Caco-2 (cell line): ENCODE results near the gene ZNF575. TPM values are rescaled to one million over a fixed set of nuclear protein-coding genes. Genes with fewer than 3 reads are reported as not detected.

Source experiments
- BruUV-seq: library from RNA; stranded (reverse); fragments of 400-500 nt; replicated peaks from 2 replicates; lab custom pipeline; 2021; lab: Mats Ljungman, UMichigan
- CTCF ChIA-PET: fragments of 300-600 bp; sonication (Branson Sonifier 250); formaldehyde crosslinking; loops from one replicate; lab custom pipeline; 2022; ENCODE audit warnings: antibody characterized with exemption; lab: Charles Lee
- POLR2A ChIA-PET: fragments of 300-600 bp; sonication (Branson Sonifier 250); formaldehyde crosslinking; loops from one replicate; lab custom pipeline; 2022; ENCODE audit warnings: antibody characterized with exemption; lab: Charles Lee
- DNase-seq, 2 experiments: peaks; one replicate each; pipeline versions ENCODE4 v3.0.0 to v3.0.0-alpha.2; 2020 to 2022
- H3K27me3 ChIP-seq: replicated peaks from 2 replicates; pipeline ENCODE4 v1.6.0; 2011; ENCODE audit warnings: low read length; ENCODE audit not compliant: control insufficient read depth, insufficient read depth
- H3K36me3 ChIP-seq: 2 replicates; pipeline ENCODE4 v1.5.1; 2011; ENCODE audit warnings: low read length; ENCODE audit not compliant: control insufficient read depth, insufficient read depth
- H3K4me1 ChIP-seq: fragments of 250-450 bp; sonication (Bioruptor Pico); 2 replicates; pipeline ENCODE4 v1.5.1; 2020; ENCODE audit warnings: mild to moderate bottlenecking
- H3K4me3 ChIP-seq: 2 replicates; pipeline ENCODE4 v1.5.1; 2011; ENCODE audit warnings: low read depth, mild to moderate bottlenecking, control low read depth, low read length
- H3K9me3 ChIP-seq: fragments of 250-450 bp; sonication (Bioruptor Pico); 2 replicates; pipeline ENCODE4 v1.5.1; 2020; ENCODE audit warnings: mild to moderate bottlenecking, moderate library complexity
- H3K27ac Mint-ChIP-seq: one replicate; pipeline ENCODE4 v1.8.0; 2022; ENCODE audit warnings: mixed read lengths; ENCODE audit not compliant: unreplicated experiment
- H3K27me3 Mint-ChIP-seq: one replicate; pipeline ENCODE4 v1.8.0; 2022; ENCODE audit warnings: mixed read lengths; ENCODE audit not compliant: insufficient read depth, unreplicated experiment
- H3K36me3 Mint-ChIP-seq: one replicate; pipeline ENCODE4 v1.8.0; 2022; ENCODE audit warnings: mild to moderate bottlenecking, mixed read lengths; ENCODE audit not compliant: insufficient read depth, unreplicated experiment
- H3K4me1 Mint-ChIP-seq: one replicate; pipeline ENCODE4 v1.8.0; 2022; ENCODE audit warnings: low read depth, mixed read lengths; ENCODE audit not compliant: unreplicated experiment
- H3K4me3 Mint-ChIP-seq: one replicate; pipeline ENCODE4 v1.8.0; 2022; ENCODE audit warnings: mild to moderate bottlenecking, moderate library complexity, mixed read lengths; ENCODE audit not compliant: unreplicated experiment
- H3K9me3 Mint-ChIP-seq: one replicate; pipeline ENCODE4 v1.8.0; 2022; ENCODE audit warnings: mixed read lengths; ENCODE audit not compliant: unreplicated experiment
- intact Hi-C: fragments of 100-400 bp; cut with micrococcal nuclease; formaldehyde crosslinking; loops from one replicate; pipeline ENCODE4 v1.10.0; 2022; ENCODE audit not compliant: unreplicated experiment
- total RNA-seq: library from RNA; stranded (reverse); gene quantifications from 2 replicates; pipeline ENCODE4 v1.2.3, GENCODE V29; 2022
- TF ChIP-seq, protein P1 (sequence below), 2 experiments: fragments of 200-600 bp in 1 of 2; IDR thresholded peaks; 1 replicate in 1 of 2; 2 replicates in 1 of 2; pipeline versions ENCODE4 v1.5.1 to v1.8.0; 2011 to 2022; ENCODE audit warnings: antibody characterized with exemption in 1 of 2, control low read depth in 1 of 2, inconsistent platforms in 1 of 2, low read depth in 1 of 2, low read length in 1 of 2, mild to moderate bottlenecking in 1 of 2, moderate library complexity in 1 of 2; ENCODE audit not compliant: insufficient read depth in 1 of 2, severe bottlenecking in 1 of 2, unreplicated experiment in 1 of 2

The ZNF575 gene
- total RNA-seq, 1 experiment from 2014 or later, result 1.00 TPM

DNA sequence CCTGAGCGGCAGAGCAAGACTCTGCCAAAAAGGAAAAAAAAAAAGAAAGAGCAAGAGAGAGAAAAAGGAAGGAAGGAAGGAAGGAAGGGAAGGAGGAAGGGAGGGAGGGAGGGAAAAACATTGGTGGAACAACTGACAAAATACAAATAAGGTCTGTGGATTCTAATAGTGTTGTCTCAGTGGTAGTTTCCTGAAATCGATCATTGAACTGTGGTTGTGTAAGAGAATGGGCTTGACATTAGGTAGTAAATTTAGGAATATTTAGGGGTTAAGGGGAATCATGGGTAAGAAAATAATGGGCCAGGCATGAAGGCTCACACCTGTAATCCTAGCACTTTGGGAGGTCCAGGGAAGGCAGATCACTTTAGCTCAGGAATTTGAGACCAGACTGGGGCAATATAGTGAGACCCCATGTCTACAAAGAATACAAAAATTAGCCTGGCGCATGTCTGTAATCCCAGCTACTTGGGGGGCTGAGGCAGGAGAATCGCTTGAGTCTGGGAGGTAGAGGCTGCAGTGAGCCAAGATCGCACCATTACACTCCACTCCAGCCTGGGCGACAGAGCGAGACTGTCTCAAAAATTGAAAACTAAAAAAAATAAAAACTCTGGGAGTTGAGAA, 42.9 kb upstream of the ZNF575 start:
- ChIA-PET CTCF (no interaction called here), POLR2A (no interaction called here)
- Mint-ChIP-seq H3K27me3 (no peaks in the 10 kb centered on the region), H3K9me3 (no peaks in the 10 kb centered on the region), H3K27ac (no peak overlapping the region), H3K4me1 (no peaks in the 10 kb centered on the region), H3K36me3 (peaks cover 13% of the 10 kb centered on the region), H3K4me3 (no peak overlapping the region)
- DNase-seq, result no peak
- Histone ChIP-seq H3K4me1 (no peaks in the 10 kb centered on the region), H3K4me3 (no peak overlapping the region), H3K36me3 (peaks cover 6% of the 10 kb centered on the region), H3K27me3 (no peaks in the 10 kb centered on the region), H3K9me3 (no peaks in the 10 kb centered on the region)
- intact Hi-C loops, result no loop called here
- TF ChIP-seq, protein P1, sequence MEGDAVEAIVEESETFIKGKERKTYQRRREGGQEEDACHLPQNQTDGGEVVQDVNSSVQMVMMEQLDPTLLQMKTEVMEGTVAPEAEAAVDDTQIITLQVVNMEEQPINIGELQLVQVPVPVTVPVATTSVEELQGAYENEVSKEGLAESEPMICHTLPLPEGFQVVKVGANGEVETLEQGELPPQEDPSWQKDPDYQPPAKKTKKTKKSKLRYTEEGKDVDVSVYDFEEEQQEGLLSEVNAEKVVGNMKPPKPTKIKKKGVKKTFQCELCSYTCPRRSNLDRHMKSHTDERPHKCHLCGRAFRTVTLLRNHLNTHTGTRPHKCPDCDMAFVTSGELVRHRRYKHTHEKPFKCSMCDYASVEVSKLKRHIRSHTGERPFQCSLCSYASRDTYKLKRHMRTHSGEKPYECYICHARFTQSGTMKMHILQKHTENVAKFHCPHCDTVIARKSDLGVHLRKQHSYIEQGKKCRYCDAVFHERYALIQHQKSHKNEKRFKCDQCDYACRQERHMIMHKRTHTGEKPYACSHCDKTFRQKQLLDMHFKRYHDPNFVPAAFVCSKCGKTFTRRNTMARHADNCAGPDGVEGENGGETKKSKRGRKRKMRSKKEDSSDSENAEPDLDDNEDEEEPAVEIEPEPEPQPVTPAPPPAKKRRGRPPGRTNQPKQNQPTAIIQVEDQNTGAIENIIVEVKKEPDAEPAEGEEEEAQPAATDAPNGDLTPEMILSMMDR (IDR thresholded peaks at IDR 0.05; ENCODE audit: insufficient read depth in 1 of 2, low read depth in 1 of 2, low read length in 1 of 2, severe bottlenecking in 1 of 2, unreplicated experiment in 1 of 2), result no peak
- no TSS peak for BruUV-seq

DNA sequence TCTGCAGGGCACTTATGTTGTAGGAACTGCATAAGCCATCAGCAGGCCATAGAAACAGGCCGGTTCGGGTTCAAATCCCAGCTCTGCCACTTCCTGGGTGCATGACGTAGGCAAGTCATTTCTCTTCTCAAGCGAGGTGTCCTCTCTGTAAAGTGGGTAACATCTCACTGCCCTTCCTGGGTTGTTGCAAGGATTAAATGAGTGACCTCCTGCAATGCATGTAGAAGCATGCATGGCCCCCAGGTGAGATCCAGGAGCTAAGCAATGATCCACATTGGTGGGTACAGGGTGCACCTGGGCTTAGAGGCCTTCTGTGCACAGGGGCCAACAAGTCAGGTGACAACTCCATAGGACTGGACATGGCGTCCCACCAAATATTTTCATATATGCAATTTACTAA, 42.2 kb upstream of the ZNF575 start:
- Histone ChIP-seq H3K27me3 (no peaks in the 10 kb centered on the region), H3K4me3 (no peak overlapping the region), H3K9me3 (no peaks in the 10 kb centered on the region), H3K4me1 (no peaks in the 10 kb centered on the region), H3K36me3 (peaks cover 6% of the 10 kb centered on the region)
- Mint-ChIP-seq H3K27me3 (no peaks in the 10 kb centered on the region), H3K9me3 (no peaks in the 10 kb centered on the region), H3K4me3 (no peak overlapping the region), H3K36me3 (peaks cover 19% of the 10 kb centered on the region), H3K4me1 (no peaks in the 10 kb centered on the region), H3K27ac (no peak overlapping the region)
- no TSS peak for BruUV-seq
- ChIA-PET CTCF (no interaction called here), POLR2A (no interaction called here)
- no peak for DNase-seq
- intact Hi-C loops, result no loop called here
- TF ChIP-seq, protein P1 (IDR thresholded peaks at IDR 0.05; ENCODE audit: insufficient read depth in 1 of 2, low read depth in 1 of 2, low read length in 1 of 2, severe bottlenecking in 1 of 2, unreplicated experiment in 1 of 2), result no peak

DNA sequence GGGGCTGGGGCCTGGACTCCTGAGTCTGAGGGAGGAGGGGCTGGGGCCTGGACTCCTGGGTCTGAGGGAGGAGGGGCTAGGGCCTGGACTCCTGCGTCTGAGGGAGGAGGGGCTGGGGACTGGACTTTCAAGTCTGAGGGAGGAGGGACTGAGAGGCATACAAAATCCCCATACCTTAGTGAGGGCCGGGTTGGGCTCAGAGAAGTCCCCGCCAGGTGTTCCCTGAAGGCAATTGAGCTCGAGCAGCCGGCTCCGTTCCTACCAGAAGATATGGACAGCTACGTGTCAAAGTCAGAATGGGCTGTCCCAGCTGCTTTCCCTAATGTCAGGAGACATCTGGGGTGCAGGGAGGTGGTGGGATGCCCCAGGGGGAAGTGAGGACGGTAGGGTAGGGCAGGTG, 37.9 kb upstream of the ZNF575 start:
- peaks cover 18% of the 10 kb centered on the region for H3K4me1 Mint-ChIP-seq
- BruUV-seq, result no TSS peak
- intact Hi-C loops, result no loop called here

More for the DNA sequence above, 37.9 kb upstream of the ZNF575 start:
- Mint-ChIP-seq H3K27me3 (no peaks in the 10 kb centered on the region), H3K36me3 (peaks cover 43% of the 10 kb centered on the region), H3K27ac (no peak overlapping the region), H3K4me3 (no peak overlapping the region), H3K9me3 (no peaks in the 10 kb centered on the region)
- H3K4me3 ChIP-seq, result no peak overlapping the region
- peaks cover 16% of the 10 kb centered on the region for H3K4me1 ChIP-seq
- no peaks in the 10 kb centered on the region for H3K27me3 ChIP-seq
- H3K9me3 ChIP-seq, result no peaks in the 10 kb centered on the region
- POLR2A ChIA-PET, result no interaction called here
- peaks cover 11% of the 10 kb centered on the region for H3K36me3 ChIP-seq
- TF ChIP-seq, protein P1 (IDR thresholded peaks at IDR 0.05; ENCODE audit: insufficient read depth in 1 of 2, low read depth in 1 of 2, low read length in 1 of 2, severe bottlenecking in 1 of 2, unreplicated experiment in 1 of 2), result no peak
- DNase-seq, result peak in 1 of 2 experiments; percentile 17
- CTCF ChIA-PET, result interaction anchor here (1.1 kb wide), 1 partner anchor 24 kb away, joined by 3 read pairs; no protein-coding TSS in a partner anchor
